ENCODE data around the gene XPO6.
"Not testable (repeated sequence)": the region's sequence is repeated elsewhere in the genome, so short reads cannot be mapped to it uniquely, and the experiment has no call there.

The XPO6 gene, protein sequence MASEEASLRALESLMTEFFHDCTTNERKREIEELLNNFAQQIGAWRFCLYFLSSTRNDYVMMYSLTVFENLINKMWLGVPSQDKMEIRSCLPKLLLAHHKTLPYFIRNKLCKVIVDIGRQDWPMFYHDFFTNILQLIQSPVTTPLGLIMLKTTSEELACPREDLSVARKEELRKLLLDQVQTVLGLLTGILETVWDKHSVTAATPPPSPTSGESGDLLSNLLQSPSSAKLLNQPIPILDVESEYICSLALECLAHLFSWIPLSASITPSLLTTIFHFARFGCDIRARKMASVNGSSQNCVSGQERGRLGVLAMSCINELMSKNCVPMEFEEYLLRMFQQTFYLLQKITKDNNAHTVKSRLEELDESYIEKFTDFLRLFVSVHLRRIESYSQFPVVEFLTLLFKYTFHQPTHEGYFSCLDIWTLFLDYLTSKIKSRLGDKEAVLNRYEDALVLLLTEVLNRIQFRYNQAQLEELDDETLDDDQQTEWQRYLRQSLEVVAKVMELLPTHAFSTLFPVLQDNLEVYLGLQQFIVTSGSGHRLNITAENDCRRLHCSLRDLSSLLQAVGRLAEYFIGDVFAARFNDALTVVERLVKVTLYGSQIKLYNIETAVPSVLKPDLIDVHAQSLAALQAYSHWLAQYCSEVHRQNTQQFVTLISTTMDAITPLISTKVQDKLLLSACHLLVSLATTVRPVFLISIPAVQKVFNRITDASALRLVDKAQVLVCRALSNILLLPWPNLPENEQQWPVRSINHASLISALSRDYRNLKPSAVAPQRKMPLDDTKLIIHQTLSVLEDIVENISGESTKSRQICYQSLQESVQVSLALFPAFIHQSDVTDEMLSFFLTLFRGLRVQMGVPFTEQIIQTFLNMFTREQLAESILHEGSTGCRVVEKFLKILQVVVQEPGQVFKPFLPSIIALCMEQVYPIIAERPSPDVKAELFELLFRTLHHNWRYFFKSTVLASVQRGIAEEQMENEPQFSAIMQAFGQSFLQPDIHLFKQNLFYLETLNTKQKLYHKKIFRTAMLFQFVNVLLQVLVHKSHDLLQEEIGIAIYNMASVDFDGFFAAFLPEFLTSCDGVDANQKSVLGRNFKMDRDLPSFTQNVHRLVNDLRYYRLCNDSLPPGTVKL

DNA sequence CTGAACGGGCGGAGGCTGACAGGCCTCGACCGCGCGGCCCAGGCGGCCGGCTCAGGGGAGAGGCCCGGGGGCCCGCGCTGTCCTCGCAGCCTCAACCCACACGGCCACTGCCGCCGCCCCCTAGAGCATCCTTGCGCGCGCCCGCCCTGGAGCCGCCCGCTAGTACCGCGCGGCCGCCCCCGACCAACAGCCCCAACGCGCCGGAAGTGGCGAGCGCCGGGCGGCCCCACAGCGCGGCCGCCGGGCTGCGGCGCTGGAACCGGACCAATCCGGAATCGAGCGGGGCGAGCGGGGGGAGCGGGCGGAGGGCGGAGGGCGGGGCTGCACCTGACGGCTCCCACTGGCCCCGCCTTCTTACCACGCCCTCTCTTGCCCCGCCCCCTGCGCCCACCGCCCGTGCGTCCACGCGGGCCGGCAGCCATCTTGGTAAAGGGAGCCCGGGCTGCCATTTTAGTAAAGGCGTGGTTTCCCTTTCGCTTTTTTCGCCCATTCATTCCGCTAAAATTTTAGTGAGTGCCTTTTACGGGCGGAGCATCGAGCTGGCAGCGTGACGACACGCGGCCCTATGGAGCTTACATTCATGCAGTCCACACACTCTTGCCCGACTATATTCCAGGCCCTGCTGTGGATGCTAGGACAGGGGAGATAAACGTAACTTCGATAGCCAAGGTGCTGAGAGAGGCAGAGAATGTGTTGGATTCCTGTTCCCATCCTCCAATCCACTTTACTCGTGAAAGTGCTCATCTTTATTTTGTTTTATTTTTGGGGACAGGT lies at the start of gene XPO6:
Gene XPO6, minus strand, starts transcription at position 208 of the 774 bp plus-strand sequence. CDS start 597 bp downstream, outside the sequence.
- peak; percentile 98 for DNase-seq (ENCODE audit: low spot score)

DNA sequence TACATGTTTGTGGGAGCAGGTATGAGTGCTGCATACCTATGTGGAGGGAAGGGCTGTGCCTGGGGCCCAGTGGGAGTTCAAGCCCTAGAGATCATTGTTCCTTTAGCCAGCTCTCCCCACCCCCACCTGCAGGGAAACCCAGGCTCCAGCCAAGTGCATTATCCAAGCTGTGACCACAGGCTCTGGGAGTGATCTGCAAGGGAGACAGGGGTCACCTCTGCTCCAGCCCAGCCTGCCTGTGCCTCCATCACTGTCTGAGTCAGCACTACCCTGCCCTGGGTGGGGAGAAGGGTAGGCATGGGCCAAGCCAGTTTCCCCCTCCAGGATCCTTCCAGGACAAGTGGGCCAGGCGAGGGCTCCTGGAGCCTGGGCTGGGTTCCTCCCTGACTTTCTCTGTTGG lies 48.4 kb upstream of the XPO6 start:
- no peak for DNase-seq (ENCODE audit: low spot score)

- DNase-seq (ENCODE audit: low spot score), result no peak
Observed at GRCh38 chr16:28259781-28260150, 48.0 kb upstream of the XPO6 start.

GRCh38 chr16:28259091-28259780 lies 47.5 kb upstream of the XPO6 start:
- no peak for DNase-seq (ENCODE audit: low spot score)

DNA sequence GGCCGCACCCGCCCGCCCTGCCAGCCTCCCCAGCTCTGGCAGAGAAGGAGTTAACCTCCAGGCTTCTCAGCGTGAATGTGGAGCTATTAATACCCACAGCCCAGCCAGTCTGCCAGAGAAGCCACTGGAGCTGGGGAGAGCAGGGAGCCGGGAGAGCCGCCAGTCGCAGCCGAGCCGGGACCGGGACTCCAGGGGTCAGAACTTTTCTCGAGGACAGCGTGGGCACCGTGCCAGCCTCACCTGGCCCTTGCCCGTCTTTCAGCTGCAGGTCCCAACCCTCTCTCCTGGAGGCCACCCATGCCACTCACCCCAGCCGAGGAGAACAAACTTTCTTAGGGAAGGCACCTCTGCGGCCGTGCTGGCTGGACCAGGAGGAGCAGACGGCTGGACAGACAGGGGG lies 46.8 kb upstream of the XPO6 start:
- no peak for DNase-seq (ENCODE audit: low spot score)

GRCh38 chr16:28257256-28257655 lies 45.5 kb upstream of the XPO6 start:
- no peak for DNase-seq (ENCODE audit: low spot score)

- DNase-seq (ENCODE audit: low spot score), result no peak
Observed at GRCh38 chr16:28255838-28256237, 44.1 kb upstream of the XPO6 start.

GRCh38 chr16:28254158-28254557 lies 42.4 kb upstream of the XPO6 start:
- no peak for DNase-seq (ENCODE audit: low spot score)

- no peak for DNase-seq (ENCODE audit: low spot score)
Observed at GRCh38 chr16:28250999-28251398, 39.2 kb upstream of the XPO6 start.

DNA sequence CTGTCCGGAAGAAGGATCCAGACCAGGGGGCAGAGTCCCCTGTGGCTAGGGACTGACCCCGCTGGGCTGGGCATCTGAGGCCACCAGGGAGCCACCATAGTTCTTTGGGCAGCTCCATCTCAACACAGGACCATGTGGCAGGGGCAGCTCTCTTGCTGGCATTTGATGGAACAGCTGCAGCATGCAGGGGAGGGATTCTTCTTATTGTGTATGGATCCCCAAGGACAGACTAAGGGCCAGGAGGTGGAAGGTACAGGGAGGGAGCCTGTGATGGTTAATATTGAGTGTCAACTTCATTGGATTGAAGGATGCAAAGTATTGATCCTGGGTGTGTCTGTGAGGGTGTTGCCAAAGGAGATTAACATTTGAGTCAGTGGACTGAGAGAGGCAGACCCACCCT lies 37.7 kb upstream of the XPO6 start:
- not testable (repeated sequence) for DNase-seq (ENCODE audit: low spot score)

DNA sequence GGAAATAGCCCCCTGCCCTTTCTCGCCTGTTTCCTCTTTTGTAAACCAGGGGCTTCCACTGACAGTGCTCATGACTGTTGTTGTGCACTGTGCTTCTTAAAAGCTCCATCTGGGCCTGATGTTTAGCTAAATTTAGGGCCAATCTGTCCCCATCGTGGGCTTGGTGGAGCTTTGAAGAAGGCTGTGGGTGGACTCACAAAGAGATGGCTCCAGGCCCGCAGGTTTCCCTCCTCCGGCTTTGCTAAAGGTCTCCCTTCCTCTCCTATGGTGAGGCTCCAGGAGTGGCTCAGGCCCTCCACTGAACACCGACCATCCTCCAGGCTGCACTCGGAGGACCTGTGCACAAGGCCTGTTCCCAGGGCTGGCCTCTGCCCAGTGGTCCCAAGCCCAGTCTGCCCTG lies 30.2 kb upstream of the XPO6 start:
- no peak for DNase-seq (ENCODE audit: low spot score)

GRCh38 chr16:28237754-28238357 lies 26.1 kb upstream of the XPO6 start:
- DNase-seq (ENCODE audit: low spot score), result no peak

DNA sequence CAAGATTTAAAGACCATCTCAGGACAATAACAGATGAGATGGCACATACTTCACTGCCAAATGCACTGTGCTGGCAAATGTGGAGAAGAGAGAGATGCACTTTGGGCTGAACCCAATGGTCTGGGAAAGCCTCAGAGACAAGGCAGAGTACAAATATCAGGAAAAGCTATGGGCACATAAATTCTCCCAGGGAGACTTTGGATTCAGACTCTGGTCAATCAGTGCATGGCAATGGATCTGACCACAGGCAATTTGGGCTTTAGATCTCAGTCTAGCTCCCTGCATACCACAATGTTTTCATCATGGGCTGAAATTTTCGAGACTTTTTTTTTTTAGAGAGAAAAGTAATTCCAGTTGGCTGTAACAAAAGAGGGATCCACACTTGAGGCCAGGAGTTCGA lies 20.0 kb upstream of the XPO6 start:
- no peak for DNase-seq (ENCODE audit: low spot score)

GRCh38 chr16:28223909-28224308 lies 12.1 kb upstream of the XPO6 start:
- DNase-seq (ENCODE audit: low spot score), result not testable (repeated sequence)

DNA sequence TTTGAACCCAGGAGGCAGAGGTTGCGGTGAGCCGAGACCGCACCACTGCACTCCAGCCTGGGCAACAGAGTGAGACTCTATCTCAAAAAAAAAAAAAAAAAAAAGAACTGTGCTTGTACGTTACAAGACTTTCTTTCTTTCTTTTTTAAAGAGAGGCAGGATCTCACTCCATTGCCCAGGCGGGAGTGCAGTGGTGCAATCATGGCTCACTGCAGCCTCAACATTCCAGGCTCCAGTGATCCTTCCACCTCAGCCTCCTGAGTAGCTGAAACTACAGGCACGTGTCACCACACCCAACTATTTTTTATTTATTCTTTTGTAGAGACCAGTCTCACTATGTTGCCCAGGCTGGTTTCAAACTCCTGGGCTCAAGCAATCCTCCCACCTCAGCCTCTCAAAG lies 8.0 kb upstream of the XPO6 start:
- not testable (repeated sequence) for DNase-seq (ENCODE audit: low spot score)

DNA sequence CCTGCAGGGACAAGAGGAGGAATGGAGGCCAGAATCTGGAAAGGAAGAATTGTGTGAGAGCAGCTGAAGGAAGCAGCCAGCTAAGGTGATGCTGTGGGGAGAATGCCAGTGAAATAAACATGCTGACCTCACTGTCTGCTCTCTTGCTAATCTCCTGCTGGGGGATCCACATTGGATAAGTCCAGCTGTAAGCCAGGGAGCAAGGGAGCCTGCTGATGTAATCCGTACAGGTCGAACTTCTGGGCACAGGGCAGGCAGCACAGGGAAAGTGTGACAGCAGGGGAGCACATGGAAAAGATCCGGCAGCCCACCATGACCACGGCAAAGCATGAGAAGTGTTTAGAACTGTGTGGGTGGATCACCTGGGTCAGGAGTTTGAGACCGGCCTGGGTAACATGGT lies 7.5 kb upstream of the XPO6 start:
- DNase-seq (ENCODE audit: low spot score), result no peak

- no peak for DNase-seq (ENCODE audit: low spot score)
Observed at GRCh38 chr16:28218109-28218508, 6.3 kb upstream of the XPO6 start.

DNA sequence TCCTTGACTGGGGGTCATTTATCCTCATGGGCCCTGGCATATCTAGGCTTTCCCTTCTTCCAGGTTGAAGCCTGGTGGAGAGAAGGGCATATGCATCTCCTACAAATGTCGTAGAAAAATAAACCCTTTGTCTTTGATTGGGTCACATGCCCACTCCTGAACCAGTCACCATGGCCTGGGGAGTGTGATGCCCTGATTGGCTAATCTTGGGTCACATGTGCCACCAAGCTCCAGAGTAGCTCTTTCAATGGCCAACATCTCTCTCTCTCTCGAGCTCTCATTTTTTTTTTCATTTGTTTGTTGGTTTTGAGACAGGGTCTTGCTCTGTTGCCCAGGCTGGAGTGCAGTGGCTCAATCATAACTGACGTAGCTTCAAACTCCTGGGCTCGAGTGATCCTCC lies 5.6 kb upstream of the XPO6 start:
- no peak for DNase-seq (ENCODE audit: low spot score)

DNA sequence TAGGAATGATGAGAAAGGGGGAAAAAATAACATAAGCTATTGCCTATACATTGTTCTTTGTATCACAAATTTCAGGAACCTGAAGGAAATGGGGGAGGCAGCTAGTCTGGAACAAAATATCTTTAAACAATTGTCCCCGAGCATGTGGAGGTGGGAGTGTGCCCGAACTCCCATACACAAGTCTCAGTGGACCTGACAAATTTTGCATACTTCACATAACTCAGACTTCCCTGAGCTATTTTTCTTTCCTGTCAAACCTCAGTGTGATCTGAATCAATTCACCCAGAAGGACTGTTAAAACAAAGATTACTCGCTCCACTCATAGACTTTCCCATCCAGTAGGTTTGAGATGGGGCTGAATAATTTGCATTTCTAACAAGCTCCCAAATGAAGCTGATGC lies 1.6 kb upstream of the XPO6 start:
- DNase-seq (ENCODE audit: low spot score), result no peak

DNA sequence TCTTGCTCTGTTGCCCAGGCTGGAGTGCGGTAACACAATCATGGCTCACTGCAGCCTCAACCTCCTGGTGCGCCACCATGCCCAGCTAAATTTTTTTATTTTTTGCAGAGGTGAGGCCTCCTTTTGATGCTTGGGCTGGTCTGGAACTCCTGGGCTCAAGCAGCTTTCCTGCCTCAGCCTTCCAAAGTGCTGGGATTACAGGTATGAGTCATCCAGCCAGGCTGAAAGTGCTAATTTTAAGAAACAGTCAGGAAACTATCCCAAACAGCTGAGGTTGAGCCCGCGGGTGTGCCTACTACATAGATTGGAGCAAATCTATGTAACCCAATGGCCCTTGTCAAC lies 738 bp upstream of the XPO6 start:
- no peak for DNase-seq (ENCODE audit: low spot score)

DNA sequence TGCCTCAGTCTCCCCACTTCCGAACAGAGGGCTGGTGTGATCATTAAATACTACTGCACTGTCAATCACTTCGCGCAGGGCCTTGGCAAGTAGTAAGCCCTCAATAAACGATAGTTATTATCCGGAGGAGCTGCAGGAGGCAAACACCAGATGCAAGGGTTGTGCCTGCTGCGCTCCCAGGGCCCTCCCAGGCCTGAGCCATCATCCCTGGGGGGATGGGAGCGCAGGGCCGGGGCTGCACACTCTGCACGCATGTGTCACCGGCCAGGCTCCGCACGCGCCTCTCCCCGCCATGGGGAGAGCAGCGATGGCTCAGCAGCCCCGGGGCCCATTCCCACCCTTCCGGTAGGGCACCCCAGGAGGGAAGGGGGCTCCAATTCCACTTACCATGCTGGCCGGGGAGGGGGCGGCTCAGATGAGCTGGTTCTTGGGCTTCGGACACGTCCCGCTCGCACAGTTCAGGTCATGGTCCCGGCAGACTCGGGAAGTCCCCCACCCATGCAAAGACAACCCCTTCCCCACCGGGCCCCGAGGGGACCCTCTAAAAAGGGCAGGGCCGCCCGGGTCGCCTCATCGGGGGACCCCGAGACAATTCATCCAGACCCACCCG lies 681 bp downstream of the XPO6 start:
- peak; percentile 63 for DNase-seq (ENCODE audit: low spot score)

Measured in ecto neural progenitor cell (in vitro differentiated cells).